ENCODE data around the gene MAP3K8. TPM values are rescaled to one million over a fixed set of nuclear protein-coding genes. Genes with fewer than 3 reads are reported as not detected.

Gene MAP3K8
- polyA plus RNA-seq, 3 donors, result 4.9 to 111 (median 45.0) TPM

- H3K27ac ChIP-seq (ENCODE audit: low read depth, low read length), result no peak overlapping the region
- WGBS, 3 donors, result 19 to 42% (median 40%) methylated on average over 5 of the region's 5 CpGs
Observed at GRCh38 chr10:30438021-30438850, 4.3 kb downstream of the MAP3K8 start.

- no peak overlapping the region for H3K27ac ChIP-seq (ENCODE audit: low read depth, low read length)
- 91 to 97% (median 96%) methylated on average over 3 of the region's 3 CpGs for WGBS, 3 donors
Observed at GRCh38 chr10:30439931-30440330, 5.9 kb downstream of the MAP3K8 start.

- 69 to 74% (median 74%) methylated on average over 4 of the region's 4 CpGs for WGBS, 3 donors
- H3K27ac ChIP-seq (ENCODE audit: low read depth, low read length), result no peak overlapping the region
Observed at GRCh38 chr10:30442019-30442606, 8.1 kb downstream of the MAP3K8 start.

GRCh38 chr10:30443049-30443448 is 9.1 kb downstream of the MAP3K8 start:
- 87 to 91% (median 89%) methylated on average over 3 of the region's 3 CpGs for WGBS, 3 donors
- H3K27ac ChIP-seq (ENCODE audit: low read depth, low read length), result no peak overlapping the region

GRCh38 chr10:30445711-30446110 is 11.7 kb downstream of the MAP3K8 start:
- no peak overlapping the region for H3K27ac ChIP-seq (ENCODE audit: low read depth, low read length)
- WGBS, 3 donors, result 17 to 80% (median 49%) methylated on average over 2 of the region's 2 CpGs

- no peak overlapping the region for H3K27ac ChIP-seq (ENCODE audit: low read depth, low read length)
- 80 to 90% (median 81%) methylated on average over 10 of the region's 10 CpGs for WGBS, 3 donors
Observed at GRCh38 chr10:30447125-30447799, 13.3 kb downstream of the MAP3K8 start.

- 90 to 100% (median 97%) methylated on average over 1 of the region's 1 CpG for WGBS, 3 donors
- no peak overlapping the region for H3K27ac ChIP-seq (ENCODE audit: low read depth, low read length)
Observed at GRCh38 chr10:30448092-30448491, 14.1 kb downstream of the MAP3K8 start.

- peak overlapping the region; percentile 43 for H3K27ac ChIP-seq (ENCODE audit: low read depth, low read length)
- WGBS, 3 donors, result 86 to 88% (median 87%) methylated on average over 6 of the region's 6 CpGs
Observed at GRCh38 chr10:30453764-30454527, 20.0 kb downstream of the MAP3K8 start.

GRCh38 chr10:30454744-30455510 is 20.9 kb downstream of the MAP3K8 start:
- WGBS, 3 donors, result 14 to 39% (median 23%) methylated on average over 3 of the region's 3 CpGs
- peak overlapping the region; percentile 43 for H3K27ac ChIP-seq (ENCODE audit: low read depth, low read length)

- H3K27ac ChIP-seq (ENCODE audit: low read depth, low read length), result peak overlapping the region; percentile 48
- 48 to 67% (median 59%) methylated on average over 4 of the region's 4 CpGs for WGBS, 3 donors
Observed at GRCh38 chr10:30455816-30456215, 21.8 kb downstream of the MAP3K8 start.

GRCh38 chr10:30456266-30456665 is 22.3 kb downstream of the MAP3K8 start:
- peak overlapping the region; percentile 35 for H3K27ac ChIP-seq (ENCODE audit: low read depth, low read length)

GRCh38 chr10:30459283-30459682 is 25.3 kb downstream of the MAP3K8 start:
- no peak overlapping the region for H3K27ac ChIP-seq (ENCODE audit: low read depth, low read length)
- WGBS, 3 donors, result 48 to 90% (median 66%) methylated on average over 6 of the region's 6 CpGs

More at GRCh38 chr10:30456266-30456665, 22.3 kb downstream of the MAP3K8 start:
- 20 to 52% (median 33%) methylated on average over 4 of the region's 4 CpGs for WGBS, 3 donors

GRCh38 chr10:30460121-30460520 is 26.1 kb downstream of the MAP3K8 start:
- H3K27ac ChIP-seq (ENCODE audit: low read depth, low read length), result no peak overlapping the region
- WGBS, 3 donors, result 94 to 97% (median 96%) methylated on average over 3 of the region's 3 CpGs

GRCh38 chr10:30462513-30462912 is 28.5 kb downstream of the MAP3K8 start:
- 51 to 90% (median 57%) methylated on average over 4 of the region's 4 CpGs for WGBS, 3 donors
- H3K27ac ChIP-seq (ENCODE audit: low read depth, low read length), result no peak overlapping the region

- H3K27ac ChIP-seq (ENCODE audit: low read depth, low read length), result no peak overlapping the region
- 76 to 80% (median 76%) methylated on average over 2 of the region's 2 CpGs for WGBS, 3 donors
Observed at GRCh38 chr10:30463944-30464451, 30.0 kb downstream of the MAP3K8 start.

- H3K27ac ChIP-seq (ENCODE audit: low read depth, low read length), result no peak overlapping the region
- WGBS, 3 donors, result 83 to 97% (median 92%) methylated on average over 3 of the region's 3 CpGs
Observed at GRCh38 chr10:30464675-30465074, 30.7 kb downstream of the MAP3K8 start.

GRCh38 chr10:30466445-30466844 is 32.5 kb downstream of the MAP3K8 start:
- no peak overlapping the region for H3K27ac ChIP-seq (ENCODE audit: low read depth, low read length)
- 67 to 83% (median 81%) methylated on average over 7 of the region's 7 CpGs for WGBS, 3 donors
